Right atrium auricular region (tissue), 2 donors: ENCODE data around the gene CLCN5. TPM values are rescaled to one million over a fixed set of nuclear protein-coding genes. Genes with fewer than 3 reads are reported as not detected.

Source experiments
- DNase-seq: peaks from one replicate; pipeline ENCODE4 v3.0.0-alpha.2; 2019; ENCODE audit warnings: low spot score
- H3K27ac ChIP-seq, 2 donors: fragments of 200-600 bp; sonication (generic); 1 replicate in 1 of 2; 2 replicates in 1 of 2; pipeline ENCODE4 v1.5.1; 2016 to 2019
- H3K27me3 ChIP-seq, 2 donors: fragments of 200-600 bp; sonication (generic); one replicate each; pipeline versions ENCODE4 v1.5.1 to v1.6.0; 2017 to 2019
- H3K36me3 ChIP-seq: fragments of 200-600 bp; sonication (generic); one replicate; pipeline ENCODE4 v1.5.1; 2016
- H3K4me1 ChIP-seq, 2 donors: fragments of 200-600 bp; sonication (generic); one replicate each; pipeline versions ENCODE4 v1.5.1 to v1.6.0; 2017 to 2019
- H3K4me3 ChIP-seq, 2 donors: fragments of 200-600 bp; sonication (generic); 1 replicate in 1 of 2; 2 replicates in 1 of 2; pipeline ENCODE4 v1.5.1; 2017 to 2019; ENCODE audit warnings: mild to moderate bottlenecking in 1 of 2, moderate library complexity in 1 of 2
- H3K9me3 ChIP-seq, 2 donors: fragments of 200-600 bp; sonication (generic); one replicate each; pipeline ENCODE4 v1.5.1; 2019
- total RNA-seq, 2 donors: library from RNA; depleted of rRNA; stranded (reverse); fragments of >200 nt; gene quantifications; one replicate each; pipeline ENCODE4 v1.1.0, GENCODE V29; 2016
- TF ChIP-seq, protein P1 (sequence below), 2 donors: fragments of 200-600 bp; sonication (generic); IDR thresholded peaks; one replicate each; pipeline ENCODE4 v1.5.1; 2019; ENCODE audit warnings: antibody characterized with exemption in 2 of 2

Gene CLCN5
- total RNA-seq, 2 donors from 2014 or later: 1.9 to 3.1 TPM

DNA sequence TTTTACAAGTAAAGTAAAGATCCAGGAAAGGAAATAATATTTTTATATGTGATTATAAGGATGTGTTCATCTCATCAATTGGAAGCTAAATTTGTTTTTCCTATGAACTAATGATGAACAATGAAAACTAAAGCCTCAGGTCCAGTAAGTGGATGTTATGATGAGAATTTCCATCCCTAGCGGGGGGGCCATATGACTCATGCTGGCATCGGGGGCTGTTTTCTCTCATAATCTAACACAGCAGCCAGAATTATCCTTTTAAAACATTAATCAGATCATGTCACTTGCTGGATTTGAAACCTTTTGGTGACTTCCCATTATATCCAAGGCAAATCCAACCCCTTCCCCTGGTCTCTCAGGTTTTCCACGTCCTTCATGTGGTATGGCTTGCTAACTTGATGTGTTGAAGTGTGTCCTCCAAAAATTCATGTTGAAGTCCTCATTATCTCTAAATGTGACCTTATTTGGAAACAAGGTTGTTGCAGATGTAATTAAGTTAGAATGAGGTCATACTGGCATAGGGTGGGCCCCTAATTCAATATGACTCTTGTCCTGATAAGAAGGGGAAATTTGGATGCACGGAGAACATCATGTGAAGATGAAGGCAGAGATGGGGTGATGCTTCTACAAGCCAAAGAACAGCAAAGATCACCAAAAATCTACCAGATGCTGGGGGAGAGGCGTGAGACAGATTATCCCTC is 181.6 kb downstream of the CLCN5 start:
- Histone ChIP-seq H3K27ac (no peak overlapping the region), H3K36me3 (no peaks in the 10 kb centered on the region), H3K4me3 (no peak overlapping the region), H3K27me3 (no peaks in the 10 kb centered on the region), H3K9me3 (no peaks in the 10 kb centered on the region), H3K4me1 (no peaks in the 10 kb centered on the region)
- no peak for DNase-seq
- TF ChIP-seq, protein P1, sequence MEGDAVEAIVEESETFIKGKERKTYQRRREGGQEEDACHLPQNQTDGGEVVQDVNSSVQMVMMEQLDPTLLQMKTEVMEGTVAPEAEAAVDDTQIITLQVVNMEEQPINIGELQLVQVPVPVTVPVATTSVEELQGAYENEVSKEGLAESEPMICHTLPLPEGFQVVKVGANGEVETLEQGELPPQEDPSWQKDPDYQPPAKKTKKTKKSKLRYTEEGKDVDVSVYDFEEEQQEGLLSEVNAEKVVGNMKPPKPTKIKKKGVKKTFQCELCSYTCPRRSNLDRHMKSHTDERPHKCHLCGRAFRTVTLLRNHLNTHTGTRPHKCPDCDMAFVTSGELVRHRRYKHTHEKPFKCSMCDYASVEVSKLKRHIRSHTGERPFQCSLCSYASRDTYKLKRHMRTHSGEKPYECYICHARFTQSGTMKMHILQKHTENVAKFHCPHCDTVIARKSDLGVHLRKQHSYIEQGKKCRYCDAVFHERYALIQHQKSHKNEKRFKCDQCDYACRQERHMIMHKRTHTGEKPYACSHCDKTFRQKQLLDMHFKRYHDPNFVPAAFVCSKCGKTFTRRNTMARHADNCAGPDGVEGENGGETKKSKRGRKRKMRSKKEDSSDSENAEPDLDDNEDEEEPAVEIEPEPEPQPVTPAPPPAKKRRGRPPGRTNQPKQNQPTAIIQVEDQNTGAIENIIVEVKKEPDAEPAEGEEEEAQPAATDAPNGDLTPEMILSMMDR (IDR thresholded peaks at IDR 0.05): no peak

DNA sequence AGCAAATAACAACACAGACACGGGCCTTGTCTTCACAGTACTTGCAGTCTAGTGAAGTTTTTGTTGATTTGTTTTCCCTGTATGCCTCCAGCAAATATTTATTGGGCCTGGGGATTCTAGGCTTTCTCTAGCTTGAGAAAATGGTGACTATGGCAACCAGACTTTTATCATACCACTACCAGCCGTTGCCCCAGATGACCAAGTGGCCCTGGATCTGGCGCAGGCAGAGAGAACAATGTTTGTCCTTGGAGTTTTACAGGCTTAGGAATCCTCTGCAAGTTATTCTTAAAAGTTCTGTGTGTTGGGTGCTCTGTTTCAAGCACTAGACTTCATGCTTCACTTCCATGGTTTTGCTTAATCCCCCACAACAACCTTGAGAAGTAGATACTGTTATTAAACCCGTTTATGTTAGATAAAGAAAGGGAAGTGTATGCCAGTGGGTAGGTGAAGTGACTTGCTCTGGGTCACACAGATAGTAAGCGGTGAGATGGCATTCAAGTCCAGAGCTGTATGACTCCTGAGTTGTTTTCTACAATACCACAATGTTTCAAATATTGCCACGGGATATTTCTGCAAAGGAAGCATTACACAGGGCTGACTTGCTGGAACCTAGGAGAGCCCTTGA is 183.8 kb downstream of the CLCN5 start:
- H3K36me3 ChIP-seq: no peaks in the 10 kb centered on the region
- DNase-seq: no peak
- H3K27ac ChIP-seq: no peak overlapping the region
- H3K9me3 ChIP-seq: no peaks in the 10 kb centered on the region
- no peaks in the 10 kb centered on the region for H3K4me1 ChIP-seq
- no peaks in the 10 kb centered on the region for H3K27me3 ChIP-seq
- TF ChIP-seq, protein P1 (IDR thresholded peaks at IDR 0.05): no peak
- H3K4me3 ChIP-seq: no peak overlapping the region

DNA sequence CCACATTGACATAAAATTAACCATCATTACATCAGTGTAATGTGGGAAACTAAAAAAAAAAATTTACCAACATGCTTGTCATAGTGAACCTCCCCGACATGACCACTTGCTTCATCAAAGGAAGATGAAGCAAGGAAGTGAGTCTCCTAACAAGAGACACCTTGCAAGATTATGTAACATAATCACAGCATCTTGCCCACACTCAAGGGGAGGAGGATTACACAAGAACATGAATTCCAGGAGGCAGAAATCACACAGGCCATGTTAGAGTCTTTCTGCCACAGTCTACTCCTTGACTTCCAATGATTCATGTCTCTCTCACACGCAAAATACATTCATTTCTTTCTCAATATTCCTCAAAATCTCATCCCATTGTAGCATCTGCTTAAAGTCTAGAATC is 185.1 kb downstream of the CLCN5 start:
- no peaks in the 10 kb centered on the region for H3K9me3 ChIP-seq
- H3K36me3 ChIP-seq: no peaks in the 10 kb centered on the region
- no peak for DNase-seq
- no peak overlapping the region for H3K4me3 ChIP-seq
- TF ChIP-seq, protein P1 (IDR thresholded peaks at IDR 0.05): no peak
- H3K4me1 ChIP-seq: no peaks in the 10 kb centered on the region
- no peaks in the 10 kb centered on the region for H3K27me3 ChIP-seq
- H3K27ac ChIP-seq: no peak overlapping the region

DNA sequence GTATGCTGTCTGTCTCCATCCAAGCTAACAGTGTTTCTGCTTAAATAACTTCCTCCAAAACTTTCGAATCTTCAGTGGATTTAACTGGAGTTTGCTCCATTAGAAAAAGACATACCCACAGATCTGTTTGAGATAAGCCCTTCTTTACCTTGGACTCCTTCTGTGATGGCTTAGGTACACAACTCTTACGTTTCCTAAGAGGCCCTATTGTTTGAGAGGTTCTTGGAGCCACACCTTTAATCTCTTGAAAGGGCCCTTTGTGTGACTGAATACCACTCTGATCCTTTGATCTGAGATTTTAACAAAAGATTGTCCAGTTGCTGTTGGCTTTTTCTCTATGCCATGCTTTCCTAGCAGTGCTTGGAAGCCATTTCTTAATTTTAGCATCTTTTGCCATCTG is 185.9 kb downstream of the CLCN5 start:
- H3K27ac ChIP-seq: no peak overlapping the region
- H3K9me3 ChIP-seq: no peaks in the 10 kb centered on the region
- TF ChIP-seq, protein P1 (IDR thresholded peaks at IDR 0.05): no peak
- no peaks in the 10 kb centered on the region for H3K27me3 ChIP-seq
- H3K4me3 ChIP-seq: no peak overlapping the region
- no peak for DNase-seq
- H3K4me1 ChIP-seq: no peaks in the 10 kb centered on the region
- no peaks in the 10 kb centered on the region for H3K36me3 ChIP-seq

DNA sequence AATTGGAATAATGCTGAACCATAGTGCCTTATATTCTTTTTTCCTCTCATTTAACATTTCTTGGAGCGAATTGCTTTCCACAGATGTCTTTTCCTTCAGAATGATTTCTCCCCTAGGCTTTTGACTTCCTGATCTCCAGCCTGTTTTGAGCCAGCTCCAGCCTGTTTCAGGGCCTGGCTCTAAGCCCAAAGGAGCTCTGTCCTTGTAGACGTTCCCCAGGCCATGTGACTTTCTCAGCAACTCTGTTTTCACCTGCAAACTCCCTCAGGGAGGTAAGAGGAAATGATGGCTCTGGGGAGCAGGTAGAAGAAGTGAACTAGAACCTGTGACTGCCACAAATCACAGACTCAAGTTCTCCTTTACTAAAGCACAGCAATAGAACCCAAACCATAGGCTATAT is 189.3 kb downstream of the CLCN5 start:
- Histone ChIP-seq H3K36me3 (no peaks in the 10 kb centered on the region), H3K4me1 (no peaks in the 10 kb centered on the region), H3K27me3 (no peaks in the 10 kb centered on the region), H3K4me3 (no peak overlapping the region), H3K9me3 (no peaks in the 10 kb centered on the region), H3K27ac (no peak overlapping the region)
- TF ChIP-seq, protein P1 (IDR thresholded peaks at IDR 0.05): no peak
- DNase-seq: no peak
